HepG2 (cell line): ENCODE data around the gene FRMD8. TPM values are rescaled to one million over a fixed set of nuclear protein-coding genes. Genes with fewer than 3 reads are reported as not detected.
A peak's percentile ranks its signal among the peaks of the same experiment; 100 is the strongest.

Experiments used
- ATAC-seq: fragments of 200-7000 bp; cut with Tn5 transposase; 3 replicates; pipeline ENCODE4 v1.9.1; 2020; ENCODE audit warnings: mild to moderate bottlenecking, moderate library complexity
- Bru-seq: library from RNA; stranded (reverse); fragments of 400-500 nt; gene quantifications from one replicate; lab custom pipeline; 2021; lab: Mats Ljungman, UMichigan
- BruChase-seq, 2 experiments: library from RNA; stranded (reverse); fragments of 400-500 nt; gene quantifications; one replicate each; lab custom pipeline; 2021; lab: Mats Ljungman, UMichigan
- BruUV-seq: library from RNA; stranded (reverse); fragments of 400-500 nt; replicated peaks from 2 replicates; lab custom pipeline; 2021; lab: Mats Ljungman, UMichigan
- CTCF ChIA-PET: fragments of 300-600 bp; formaldehyde crosslinking; extraction: SDS; loops from one replicate; lab custom pipeline; 2021; ENCODE audit warnings: low total read pairs, inconsistent platforms, low intra/inter-chr PET ratio; lab: Yijun Ruan, JAX
- POLR2A ChIA-PET: fragments of 350-600 bp; sonication (Branson Sonifier 250); formaldehyde crosslinking; loops from one replicate; lab custom pipeline; 2020; ENCODE audit warnings: antibody characterized with exemption, inconsistent platforms; lab: Yijun Ruan, JAX
- DNase-seq: peaks from one replicate; pipeline ENCODE4 v3.0.0-alpha.2; 2015; ENCODE audit warnings: low spot score
- FAIRE-seq: peaks from 3 replicates; lab custom pipeline; 2011; peaks lifted over from hg19 to GRCh38; lab: Jason Lieb, UNC
- H2AFZ ChIP-seq: one replicate; pipeline ENCODE4 v1.6.1; 2011; ENCODE audit warnings: low read length, inconsistent platforms
- H3K27ac ChIP-seq: fragments of 300-600 bp; 3 replicates; pipeline ENCODE4 v1.8.0; 2011; ENCODE audit warnings: mixed run types, mild to moderate bottlenecking, mixed read lengths, low read length, inconsistent platforms; ENCODE audit not compliant: insufficient read depth; ENCODE audit errors: extremely low read length
- H3K27me3 ChIP-seq, 2 experiments: fragments of 200-600 bp in 1 of 2; 2 replicates in 1 of 2; 3 replicates in 1 of 2; pipeline versions ENCODE4 v1.6.0 to v1.8.0; 2011; ENCODE audit warnings: low read length in 2 of 2, mild to moderate bottlenecking in 2 of 2, moderate library complexity in 2 of 2, inconsistent platforms in 1 of 2; ENCODE audit not compliant: insufficient read depth in 2 of 2, control insufficient read depth in 1 of 2
- H3K36me3 ChIP-seq, 2 experiments: fragments of 200-600 bp in 1 of 2; replicated peaks in 1 of 2; 2 replicates in 1 of 2; 3 replicates in 1 of 2; pipeline versions ENCODE4 v1.5.1 to v1.8.0; 2011; ENCODE audit warnings: low read length in 2 of 2, inconsistent platforms in 1 of 2; ENCODE audit not compliant: insufficient read depth in 2 of 2, control insufficient read depth in 1 of 2
- H3K4me1 ChIP-seq: 2 replicates; pipeline ENCODE4 v1.5.1; 2012; ENCODE audit warnings: low read length, inconsistent platforms; ENCODE audit not compliant: insufficient read depth
- H3K4me2 ChIP-seq: 2 replicates; pipeline ENCODE4 v1.6.0; 2011; ENCODE audit warnings: low read depth, low read length, inconsistent platforms
- H3K4me3 ChIP-seq, 3 experiments: fragments of 200-600 bp in 1 of 3; sonication (generic), shearing (Covaris generic) in 1 of 3; replicated peaks in 1 of 3; 2 replicates each; pipeline ENCODE4 v1.5.1; 2011 to 2016; ENCODE audit warnings: low read length in 3 of 3, inconsistent platforms in 2 of 3, low read depth in 2 of 3, mild to moderate bottlenecking in 2 of 3, control low read depth in 1 of 3, mixed read lengths in 1 of 3; ENCODE audit not compliant: insufficient read depth in 1 of 3
- H3K79me2 ChIP-seq: one replicate; pipeline ENCODE4 v1.6.1; 2011; ENCODE audit warnings: low read length, inconsistent platforms; ENCODE audit not compliant: insufficient read depth
- H3K9ac ChIP-seq: 2 replicates; pipeline ENCODE4 v1.6.0; 2011; ENCODE audit warnings: mild to moderate bottlenecking, low read depth, low read length, inconsistent platforms; ENCODE audit not compliant: insufficient read depth
- H3K9me3 ChIP-seq: 2 replicates; pipeline ENCODE4 v1.5.1; 2012; ENCODE audit warnings: mild to moderate bottlenecking, low read length
- H4K20me1 ChIP-seq: 2 replicates; pipeline ENCODE4 v1.6.0; 2011; ENCODE audit warnings: inconsistent platforms, mild to moderate bottlenecking, low read length, moderate library complexity; ENCODE audit not compliant: insufficient read depth
- ETV6 ChIP-seq: sonication (generic); formaldehyde crosslinking; conservative IDR thresholded peaks from 2 replicates; pipeline ENCODE4 v1.4.0; 2020; ENCODE audit warnings: missing genetic modification reagents
- NFE2L2 ChIP-seq: fragments of 150-350 bp; IDR thresholded peaks from 2 replicates; pipeline ENCODE4 v1.6.1; 2014; ENCODE audit warnings: low read length
- ZNF280B ChIP-seq: sonication (generic); formaldehyde crosslinking; IDR thresholded peaks from 2 replicates; pipeline ENCODE4 v1.5.0; 2020; ENCODE audit warnings: missing genetic modification reagents, mild to moderate bottlenecking, borderline replicate concordance
- ZNF367 ChIP-seq: sonication (generic); formaldehyde crosslinking; IDR thresholded peaks from 2 replicates; pipeline ENCODE4 v1.4.0; 2020; ENCODE audit warnings: missing genetic modification reagents, borderline replicate concordance
- ZNF781 ChIP-seq: sonication (generic); formaldehyde crosslinking; IDR thresholded peaks from 2 replicates; pipeline ENCODE4 v1.5.1; 2020; ENCODE audit warnings: borderline replicate concordance, mild to moderate bottlenecking, missing genetic modification reagents; ENCODE audit errors: not compliant biosample characterization
- WGBS: methylation state at CpG from one replicate; pipeline ENCODE4 v1.1.6; 2017; ENCODE audit warnings: low lambda C conversion rate; 5-methylcytosine and 5-hydroxymethylcytosine counted together
- in situ Hi-C: cut with HindIII; loops from 2 replicates; pipeline ENCODE4 v1.10.0; 2017; ENCODE audit warnings: low pct_unique_long_range_greater_than_20kb; ENCODE audit not compliant: extremely low pct_ligation_motif_present
- intact Hi-C: fragments of 100-400 bp; cut with micrococcal nuclease; formaldehyde crosslinking; loops from one replicate; pipeline ENCODE4 v1.10.0; 2022; ENCODE audit not compliant: unreplicated experiment
- long read RNA-seq, 2 experiments: library from RNA in 1 of 2; library from polyadenylated mRNA in 1 of 2; stranded (forward) in 1 of 2; unstranded in 1 of 2; transcript quantifications; one replicate each; pipeline ENCODE4 v2.0.0, GENCODE V29; 2019 to 2022
- polyA minus RNA-seq, 3 experiments: library from RNA; depleted of rRNA, polyadenylated mRNA; stranded (reverse); fragments of >200 nt; gene quantifications; 2 replicates each; pipeline ENCODE4 v1.2.3, GENCODE V29; 2011; ENCODE audit warnings: low replicate concordance in 1 of 3
- polyA plus RNA-seq, 8 experiments: library from polyadenylated mRNA; depleted of rRNA in 3 of 8; stranded (reverse) in 7 of 8; unstranded in 1 of 8; fragments of >200 nt; fragmentation: Illumina TruSeq in 4 of 8; extraction: Trizol in 4 of 8; gene quantifications; 2 replicates each; pipeline versions ENCODE4 v1.2.1 to v1.2.3, GENCODE V29; 2011 to 2016; ENCODE audit warnings: low read depth in 4 of 8, missing spikeins in 1 of 8, mixed read lengths in 1 of 8; ENCODE audit not compliant: insufficient read depth in 1 of 8
- total RNA-seq, 5 experiments: library from RNA; depleted of rRNA; stranded (reverse); fragments of >200 nt; fragmentation: Illumina TruSeq; extraction: Trizol; gene quantifications; 2 replicates each; pipeline ENCODE4 v1.2.3, GENCODE V29; 2016; ENCODE audit warnings: low read depth in 1 of 5
- TF ChIP-seq, protein P1 (sequence below): sonication (generic); formaldehyde crosslinking; IDR thresholded peaks from 2 replicates; pipeline ENCODE4 v1.5.1; 2020; ENCODE audit warnings: missing genetic modification reagents, mild to moderate bottlenecking, borderline replicate concordance
- TF ChIP-seq, protein P2 (sequence below), 2 experiments: sonication (generic) in 1 of 2; formaldehyde crosslinking in 1 of 2; IDR thresholded peaks; 2 replicates each; pipeline versions ENCODE4 v1.4.0 to v1.6.1; 2018 to 2020; ENCODE audit warnings: missing genetic modification reagents in 2 of 2, borderline replicate concordance in 1 of 2, low read depth in 1 of 2, mild to moderate bottlenecking in 1 of 2, missing biosample characterization in 1 of 2

Gene FRMD8, protein sequence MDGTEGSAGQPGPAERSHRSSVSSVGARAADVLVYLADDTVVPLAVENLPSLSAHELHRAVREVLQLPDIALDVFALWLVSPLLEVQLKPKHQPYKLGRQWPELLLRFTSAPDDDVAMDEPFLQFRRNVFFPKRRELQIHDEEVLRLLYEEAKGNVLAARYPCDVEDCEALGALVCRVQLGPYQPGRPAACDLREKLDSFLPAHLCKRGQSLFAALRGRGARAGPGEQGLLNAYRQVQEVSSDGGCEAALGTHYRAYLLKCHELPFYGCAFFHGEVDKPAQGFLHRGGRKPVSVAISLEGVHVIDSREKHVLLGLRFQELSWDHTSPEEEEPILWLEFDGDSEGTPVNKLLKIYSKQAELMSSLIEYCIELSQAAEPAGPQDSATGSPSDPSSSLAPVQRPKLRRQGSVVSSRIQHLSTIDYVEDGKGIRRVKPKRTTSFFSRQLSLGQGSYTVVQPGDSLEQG
- total RNA-seq (2016; rRNA removed; fragmentation: Illumina TruSeq; extraction: Trizol) = 18.0 and 20.6 TPM in 2 replicates
- total RNA-seq (2016; cell fraction: cytosol; rRNA removed; fragmentation: Illumina TruSeq; extraction: Trizol; ENCODE audit: low read depth) = 2.2 and 2.9 TPM in 2 replicates
- 17.5 and 22.6 TPM in 2 replicates for total RNA-seq (2016; cell fraction: insoluble cytoplasmic fraction; rRNA removed; fragmentation: Illumina TruSeq; extraction: Trizol)
- 5.3 and 6.3 TPM in 2 replicates for total RNA-seq (2016; cell fraction: membrane; rRNA removed; fragmentation: Illumina TruSeq; extraction: Trizol)
- 12.4 and 14.6 TPM in 2 replicates for total RNA-seq (2016; cell fraction: nucleus; rRNA removed; fragmentation: Illumina TruSeq; extraction: Trizol)
- polyA plus RNA-seq (2011; rRNA removed) = 5.8 and 9.4 TPM in 2 replicates
- 5.9 and 6.7 TPM in 2 replicates for polyA plus RNA-seq (2011; cell fraction: cytosol; rRNA removed)
- polyA plus RNA-seq (2011; cell fraction: nucleus; rRNA removed) = 26.7 and 32.6 TPM in 2 replicates
- 3.5 and 5.2 TPM in 2 replicates for polyA plus RNA-seq (2012)
- polyA plus RNA-seq (2016; cell fraction: cytosol; fragmentation: Illumina TruSeq; extraction: Trizol; ENCODE audit: low read depth) = 2.5 and 2.6 TPM in 2 replicates
- 13.5 and 17.1 TPM in 2 replicates for polyA plus RNA-seq (2016; cell fraction: insoluble cytoplasmic fraction; fragmentation: Illumina TruSeq; extraction: Trizol; ENCODE audit: low read depth)
- 2.8 and 3.8 TPM in 2 replicates for polyA plus RNA-seq (2016; cell fraction: membrane; fragmentation: Illumina TruSeq; extraction: Trizol; ENCODE audit: low read depth)
- 21.4 and 24.7 TPM in 2 replicates for polyA plus RNA-seq (2016; cell fraction: nucleus; fragmentation: Illumina TruSeq; extraction: Trizol; ENCODE audit: insufficient read depth, low read depth)
- 22.3 and 24.3 TPM in 2 replicates for polyA minus RNA-seq (2011; rRNA and poly(A)+ RNA removed; ENCODE audit: low replicate concordance)
- 5.4 and 6.2 TPM in 2 replicates for polyA minus RNA-seq (2011; cell fraction: cytosol; rRNA and poly(A)+ RNA removed)
- 6.2 and 11.8 TPM in 2 replicates for polyA minus RNA-seq (2011; cell fraction: nucleus; rRNA and poly(A)+ RNA removed)
- Bru-seq, nascent RNA = percentile 46 among the genes with signal in this experiment
- BruChase-seq, experiment 1, labeled RNA remaining after a 6-hour chase = percentile 57 among the genes with signal in this experiment
- percentile 54 among the genes with signal in this experiment for BruChase-seq, experiment 2, labeled RNA remaining after a 2-hour chase
- long read RNA-seq, experiment 1, partial matches to known transcripts = 3 of 7 reads
- long read RNA-seq, experiment 1, other reads (novel, unspliced or antisense) = 2 of 7 reads
- long read RNA-seq, experiment 2, transcript FRMD8-201 (11 exons, 3,723 nt) = major isoform, 7 of 31 reads
- long read RNA-seq, experiment 2, transcript FRMD8-203 (10 exons, 1,818 nt) = minor isoform, 5 of 31 reads
- long read RNA-seq, experiment 2, partial matches to known transcripts = 16 of 31 reads
- long read RNA-seq, experiment 2, other reads (novel, unspliced or antisense) = 2 of 31 reads

GRCh38 chr11:65386307-65387140, at the start of gene FRMD8:
FRMD8 (plus strand) TSS chr11:65386637; CDS start chr11:65387037, 400 bp downstream.
- DNase-seq (peak; percentile 60), ATAC-seq (peak; percentile 47), FAIRE-seq (no peak)
- peak within 1 kb of the TSS; percentile 84 for H3K9ac ChIP-seq
- peaks cover 67% of the 10 kb centered on the region for H3K4me1 ChIP-seq
- CTCF ChIA-PET = no interaction called here
- no peaks in the 10 kb centered on the region for H3K9me3 ChIP-seq
- H3K79me2 ChIP-seq = no peaks in the 10 kb centered on the region
- TSS peak; percentile 69 for BruUV-seq
- H3K36me3 ChIP-seq = no peaks in the 10 kb centered on the region
- in situ Hi-C loops = no loop called here
- WGBS = 10% methylated on average over 13 of the region's 76 CpGs
- H3K4me2 ChIP-seq = peak within 1 kb of the TSS; percentile 95
- intact Hi-C loops = no loop called here
- H4K20me1 ChIP-seq = no peaks in the 10 kb centered on the region
- H3K4me3 ChIP-seq = peak within 1 kb of the TSS; percentile 63 to 81 (median 78)
- POLR2A ChIA-PET = interaction anchor here (0.7 to 16.8 kb wide), 10 partner anchors 12 to 120 kb away, joined by 3 to 433 read pairs (median 4); partner anchors contain the start of gene NEAT1
- no peaks in the 10 kb centered on the region; a peak in 1 of 5 replicates for H3K27me3 ChIP-seq
- peak within 1 kb of the TSS; percentile 80 for H3K27ac ChIP-seq
- H2AFZ ChIP-seq = peak within 1 kb of the TSS; percentile 36
- TF ChIP-seq, protein P1, sequence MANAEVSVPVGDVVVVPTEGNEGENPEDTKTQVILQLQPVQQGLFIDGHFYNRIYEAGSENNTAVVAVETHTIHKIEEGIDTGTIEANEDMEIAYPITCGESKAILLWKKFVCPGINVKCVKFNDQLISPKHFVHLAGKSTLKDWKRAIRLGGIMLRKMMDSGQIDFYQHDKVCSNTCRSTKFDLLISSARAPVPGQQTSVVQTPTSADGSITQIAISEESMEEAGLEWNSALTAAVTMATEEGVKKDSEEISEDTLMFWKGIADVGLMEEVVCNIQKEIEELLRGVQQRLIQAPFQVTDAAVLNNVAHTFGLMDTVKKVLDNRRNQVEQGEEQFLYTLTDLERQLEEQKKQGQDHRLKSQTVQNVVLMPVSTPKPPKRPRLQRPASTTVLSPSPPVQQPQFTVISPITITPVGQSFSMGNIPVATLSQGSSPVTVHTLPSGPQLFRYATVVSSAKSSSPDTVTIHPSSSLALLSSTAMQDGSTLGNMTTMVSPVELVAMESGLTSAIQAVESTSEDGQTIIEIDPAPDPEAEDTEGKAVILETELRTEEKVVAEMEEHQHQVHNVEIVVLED (CRISPR knock-in tag) = peak; percentile 71
- TF ChIP-seq ZNF367 (CRISPR knock-in tag) (no peak), NFE2L2 (no peak), ZNF280B (CRISPR knock-in tag) (peak; percentile 9; the same call in 1 of the 2 replicates), ETV6 (CRISPR knock-in tag) (no peak), ZNF781 (CRISPR knock-in tag) (no peak)
- TF ChIP-seq, protein P2, sequence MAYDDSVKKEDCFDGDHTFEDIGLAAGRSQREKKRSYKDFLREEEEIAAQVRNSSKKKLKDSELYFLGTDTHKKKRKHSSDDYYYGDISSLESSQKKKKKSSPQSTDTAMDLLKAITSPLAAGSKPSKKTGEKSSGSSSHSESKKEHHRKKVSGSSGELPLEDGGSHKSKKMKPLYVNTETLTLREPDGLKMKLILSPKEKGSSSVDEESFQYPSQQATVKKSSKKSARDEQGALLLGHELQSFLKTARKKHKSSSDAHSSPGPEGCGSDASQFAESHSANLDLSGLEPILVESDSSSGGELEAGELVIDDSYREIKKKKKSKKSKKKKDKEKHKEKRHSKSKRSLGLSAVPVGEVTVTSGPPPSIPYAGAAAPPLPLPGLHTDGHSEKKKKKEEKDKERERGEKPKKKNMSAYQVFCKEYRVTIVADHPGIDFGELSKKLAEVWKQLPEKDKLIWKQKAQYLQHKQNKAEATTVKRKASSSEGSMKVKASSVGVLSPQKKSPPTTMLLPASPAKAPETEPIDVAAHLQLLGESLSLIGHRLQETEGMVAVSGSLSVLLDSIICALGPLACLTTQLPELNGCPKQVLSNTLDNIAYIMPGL (CRISPR knock-in tag; IDR thresholded peaks at IDR 0.05; ENCODE audit: borderline replicate concordance in 1 of 2, low read depth in 1 of 2) = peak in 1 of 2 experiments; percentile 83; a peak in 2 of 4 replicates
